ENCODE data around the gene CRYGC. TPM values are rescaled to one million over a fixed set of nuclear protein-coding genes. Genes with fewer than 3 reads are reported as not detected.
A peak's percentile ranks its signal among the peaks of the same experiment; 100 is the strongest.

CRYGC gene
- total and polyA plus RNA-seq, 2 of the 13 experiments (the other 11 are each of a cell fraction or from before 2014, with no cell fraction given) = 0.20 to 0.27 TPM

- TF ChIP-seq ETS1 (CRISPR knock-in tag; IDR thresholded peaks at IDR 0.05) (no peak), IRF1 (CRISPR knock-in tag; IDR thresholded peaks at IDR 0.05; ENCODE audit: low read depth) (no peak), NFAT5 (CRISPR knock-in tag; IDR thresholded peaks at IDR 0.05) (no peak), EEA1 (CRISPR knock-in tag; IDR thresholded peaks at IDR 0.05; ENCODE audit: borderline replicate concordance) (no peak), ZNF558 (CRISPR knock-in tag; IDR thresholded peaks at IDR 0.05; ENCODE audit: borderline replicate concordance) (no peak), SUZ12 (IDR thresholded peaks at IDR 0.05; ENCODE audit: low read depth, low read length) (no peak), ASH2L (IDR thresholded peaks at IDR 0.05; ENCODE audit: insufficient read length, low read depth, low read length) (peak; percentile 21), ZNF709 (CRISPR knock-in tag; IDR thresholded peaks at IDR 0.05) (no peak), RERE (CRISPR knock-in tag; IDR thresholded peaks at IDR 0.05; ENCODE audit: low read depth) (peak; percentile 24; the same call in 1 of the 2 replicates), ZNF556 (CRISPR knock-in tag; IDR thresholded peaks at IDR 0.05; ENCODE audit: borderline replicate concordance) (no peak), FLYWCH1 (CRISPR knock-in tag; IDR thresholded peaks at IDR 0.05) (no peak), SMAD9 (CRISPR knock-in tag; IDR thresholded peaks at IDR 0.05) (no peak), HNRNPH1 (optimal IDR thresholded peaks at IDR 0.05; ENCODE audit: low read depth, low read length) (no peak)
Observed at GRCh38 chr2:208142925-208143799, 13.5 kb upstream of the CRYGC start (continued).

Data from HepG2 (cell line).